Left hindlimb (tissue), 1 donor: Measurements from ENCODE around the gene ZNF750.

Experiments
- DNase-seq: peaks from one replicate; pipeline ENCODE4 v3.0.0-alpha.2; 2018

The ZNF750 gene

GRCh38 chr17:82832881-82833475 lies 6.8 kb downstream of the ZNF750 start:
- no peak for DNase-seq

DNA sequence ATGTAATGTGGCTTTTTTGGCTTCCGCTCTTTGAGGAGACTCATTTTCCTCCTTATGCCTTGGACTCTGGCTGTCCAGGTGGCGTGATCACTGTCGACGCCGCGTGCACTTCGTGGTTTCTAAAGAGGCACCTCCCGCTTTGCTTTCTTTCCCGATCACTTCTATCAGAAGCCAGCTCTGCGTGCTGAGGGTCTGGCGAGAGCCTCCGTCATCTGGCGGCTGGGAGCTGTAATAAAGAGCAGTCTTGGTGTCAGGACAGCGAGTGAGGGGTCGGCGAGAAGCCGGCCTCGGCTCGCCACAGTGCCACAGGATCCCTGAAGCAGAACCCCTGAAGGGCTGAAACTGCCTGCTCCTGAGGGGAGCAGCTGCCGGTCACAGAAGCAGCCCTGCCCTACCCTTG lies 7.4 kb downstream of the ZNF750 start:
- no peak for DNase-seq

- no peak for DNase-seq
These were observed 8.0 kb downstream of the ZNF750 start for GRCh38 chr17:82831818-82832200.

- no peak for DNase-seq
These were observed 8.6 kb downstream of the ZNF750 start for GRCh38 chr17:82831041-82831817.

- peak; percentile 47 for DNase-seq
These were observed 9.6 kb downstream of the ZNF750 start for GRCh38 chr17:82830249-82830661.

DNA sequence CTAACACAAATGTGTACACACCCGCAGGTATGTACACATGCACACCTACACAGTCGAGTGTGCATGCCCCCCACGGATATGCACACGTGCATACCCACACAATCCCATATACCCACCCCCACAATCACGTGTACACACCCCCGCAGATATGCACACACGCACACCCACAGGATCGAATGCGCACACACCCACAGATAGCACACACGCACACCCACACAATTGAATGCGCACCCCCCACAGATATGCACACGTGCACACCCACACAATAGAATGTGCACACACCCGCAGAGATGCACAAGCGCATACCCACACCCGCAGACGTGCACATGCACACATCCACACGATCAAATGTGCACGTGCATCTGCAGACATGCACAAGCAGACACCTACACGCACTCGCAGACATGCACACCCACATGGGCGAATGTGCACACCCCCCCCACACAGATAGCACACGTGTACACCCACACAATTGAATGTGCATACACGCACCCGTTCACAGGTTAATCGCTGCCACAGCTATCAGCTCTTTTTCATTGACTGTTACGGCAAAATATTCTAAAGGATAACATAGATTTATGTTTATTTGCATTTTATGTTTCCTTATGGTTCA lies 10.8 kb downstream of the ZNF750 start:
- peak; percentile 8 for DNase-seq

DNA sequence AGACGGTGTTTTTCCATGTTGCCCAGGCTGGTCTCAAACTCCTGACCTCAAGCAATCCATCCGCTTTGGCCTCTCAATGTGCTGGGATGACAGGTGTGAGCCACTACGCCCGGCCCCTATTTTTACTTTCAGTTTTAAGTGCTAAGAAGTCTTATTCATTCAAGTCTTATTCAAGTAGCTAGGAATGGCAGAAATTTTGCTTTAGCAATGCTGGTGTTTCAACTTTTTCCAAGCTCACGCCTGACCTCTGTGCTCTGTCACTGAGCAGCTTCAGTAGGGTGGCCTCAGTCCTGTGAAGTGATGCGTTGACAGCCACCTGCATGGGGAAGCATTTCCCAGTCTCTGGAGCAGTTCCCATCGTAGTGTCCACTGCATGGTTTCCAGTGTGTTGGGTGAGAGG lies 12.9 kb downstream of the ZNF750 start:
- DNase-seq: peak; percentile 2

DNA sequence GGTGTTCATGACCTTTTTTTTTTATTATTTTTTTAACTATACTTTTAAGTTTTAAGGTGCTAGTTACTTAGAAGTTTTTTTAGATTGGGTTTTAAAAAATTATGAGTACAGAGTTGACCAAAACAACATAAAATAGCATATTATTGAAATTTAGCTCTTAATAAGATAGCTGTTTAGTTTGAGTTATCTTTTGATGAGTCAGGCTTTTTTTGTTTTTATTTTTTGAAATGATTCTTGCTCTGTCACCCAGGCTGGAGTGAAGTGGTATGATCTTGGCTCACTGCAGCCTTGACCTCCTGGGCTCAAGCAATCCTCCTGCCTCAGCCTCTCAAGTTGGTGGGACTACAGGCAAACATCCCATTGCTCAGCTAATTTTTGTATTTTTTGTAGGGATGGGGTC lies 13.6 kb downstream of the ZNF750 start:
- DNase-seq: no peak

GRCh38 chr17:82825540-82826124 lies 14.2 kb downstream of the ZNF750 start:
- DNase-seq: no peak

DNA sequence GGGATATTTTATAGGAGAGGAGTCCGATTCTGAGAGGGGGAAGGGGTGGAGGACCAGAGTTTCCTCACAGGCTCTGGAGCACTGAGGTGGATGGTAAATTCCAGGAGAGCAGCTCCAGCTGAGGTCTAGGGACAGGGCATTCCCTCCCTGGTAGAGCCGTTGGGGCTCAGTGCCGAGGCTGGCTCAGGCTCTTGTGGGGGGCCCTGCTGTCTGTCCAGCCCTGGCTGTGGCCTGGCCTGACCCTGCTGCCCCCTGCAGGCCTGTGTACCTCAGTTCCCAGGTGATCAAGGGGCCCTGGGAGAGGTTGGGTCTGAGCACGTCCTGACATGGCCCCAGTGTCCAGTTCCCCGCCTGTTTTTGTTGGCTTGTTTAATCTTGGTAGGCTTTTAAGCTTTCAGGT lies 16.8 kb downstream of the ZNF750 start:
- peak; percentile 18 for DNase-seq

DNA sequence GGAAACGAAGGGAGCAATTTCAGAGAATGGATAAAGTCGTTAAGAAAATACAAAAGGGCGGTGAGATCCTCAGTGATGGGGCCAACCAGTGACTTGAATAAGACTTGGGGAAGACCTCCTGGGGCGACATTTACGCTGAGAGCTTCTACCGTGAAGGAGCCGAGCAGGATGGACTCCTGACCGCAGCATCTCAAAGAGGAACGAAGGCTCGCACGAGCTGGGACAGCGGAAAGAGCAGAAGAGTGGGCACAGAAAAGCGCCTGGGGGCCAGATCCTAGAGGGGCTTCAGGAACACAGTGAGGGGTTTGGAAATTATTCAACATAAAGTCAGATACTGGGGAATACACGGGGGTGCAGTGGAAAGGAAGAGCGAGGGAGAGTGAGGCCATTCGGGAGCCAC lies 17.5 kb downstream of the ZNF750 start:
- no peak for DNase-seq

DNA sequence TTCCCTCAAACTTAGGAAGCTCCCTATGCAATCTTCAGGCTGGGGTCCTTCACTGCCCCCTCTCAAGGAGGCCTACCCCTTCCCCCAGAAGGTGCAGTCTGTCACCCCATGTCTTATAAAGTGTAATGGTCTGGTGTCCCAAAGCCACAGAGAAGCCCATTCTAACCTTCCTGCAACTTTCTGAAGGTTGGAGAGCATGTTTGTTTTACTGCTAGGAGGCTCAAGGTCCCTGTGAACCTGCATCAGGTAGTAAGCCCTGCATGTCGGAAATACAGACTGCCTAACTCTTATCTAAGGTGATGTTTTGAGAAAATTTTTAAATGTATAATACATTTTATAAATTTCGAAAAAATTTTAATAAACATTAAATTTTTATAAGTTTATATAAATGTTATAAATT lies 18.3 kb downstream of the ZNF750 start:
- no peak for DNase-seq

GRCh38 chr17:82820278-82821251 lies 19.3 kb downstream of the ZNF750 start:
- no peak for DNase-seq

- DNase-seq: peak; percentile 4
These were observed 21.9 kb downstream of the ZNF750 start for GRCh38 chr17:82817947-82818346.

GRCh38 chr17:82816358-82816757 lies 23.5 kb downstream of the ZNF750 start:
- no peak for DNase-seq

- peak; percentile 19 for DNase-seq
These were observed 24.0 kb downstream of the ZNF750 start for GRCh38 chr17:82815790-82816305.

DNA sequence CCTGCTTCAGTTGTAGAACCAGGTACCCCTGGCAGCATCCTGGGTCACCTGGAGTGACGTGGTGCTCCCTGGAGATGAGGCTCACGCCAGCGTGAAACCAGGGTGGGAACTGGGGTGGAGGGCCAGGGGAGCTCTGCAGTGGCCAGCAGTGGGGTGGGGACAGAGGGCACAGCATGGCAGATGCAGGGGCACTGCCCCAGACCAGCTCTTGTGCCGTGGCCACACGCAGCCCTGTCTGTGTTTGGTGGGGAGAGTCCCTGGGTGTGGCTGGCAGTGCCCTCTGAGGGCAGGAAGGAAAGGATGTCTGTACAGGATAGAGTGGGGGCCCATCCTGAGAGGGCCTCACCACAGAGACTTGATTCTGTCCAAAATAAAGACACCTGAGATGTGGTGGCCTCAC lies 24.5 kb downstream of the ZNF750 start:
- peak; percentile 26 for DNase-seq

GRCh38 chr17:82814834-82815233 lies 25.0 kb downstream of the ZNF750 start:
- no peak for DNase-seq

DNA sequence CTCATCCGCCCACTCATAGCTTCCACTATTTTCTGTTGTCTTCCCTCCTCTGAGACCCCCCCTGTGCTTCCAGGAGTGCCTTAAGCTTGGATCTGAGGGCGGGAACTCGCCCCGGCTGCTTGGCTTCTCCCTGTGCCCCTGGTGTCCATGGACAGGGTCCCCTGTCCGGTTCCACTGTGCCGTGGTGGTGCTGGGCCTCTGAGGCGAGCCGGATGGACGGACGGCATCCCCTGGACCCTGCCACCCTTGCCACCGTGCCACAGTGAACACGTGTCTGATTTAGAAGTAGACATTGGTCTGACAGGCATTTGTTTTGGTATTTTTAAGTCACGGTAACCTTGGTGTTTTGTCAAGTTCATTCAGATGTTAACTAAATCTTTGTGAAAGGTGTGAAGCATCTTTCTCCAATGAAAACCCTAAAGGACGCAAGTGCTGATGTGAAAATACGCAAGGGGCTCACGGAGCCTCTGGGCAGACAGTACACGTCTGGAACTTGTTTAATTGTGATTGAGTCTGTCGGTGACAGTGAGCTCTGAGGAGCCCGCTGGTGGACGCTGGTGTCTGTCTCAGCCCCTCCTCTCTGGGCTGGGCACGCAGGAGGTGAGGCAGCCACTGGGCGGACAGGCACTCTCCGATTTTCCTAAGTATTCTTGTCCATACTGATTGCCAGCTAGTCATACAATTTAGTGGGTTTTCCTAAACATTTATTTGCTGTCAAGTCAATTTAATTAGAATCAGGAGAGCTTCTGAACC lies 26.3 kb downstream of the ZNF750 start:
- peak; percentile 13 for DNase-seq

- DNase-seq: no peak
These were observed 27.2 kb downstream of the ZNF750 start for GRCh38 chr17:82812601-82813000.

DNA sequence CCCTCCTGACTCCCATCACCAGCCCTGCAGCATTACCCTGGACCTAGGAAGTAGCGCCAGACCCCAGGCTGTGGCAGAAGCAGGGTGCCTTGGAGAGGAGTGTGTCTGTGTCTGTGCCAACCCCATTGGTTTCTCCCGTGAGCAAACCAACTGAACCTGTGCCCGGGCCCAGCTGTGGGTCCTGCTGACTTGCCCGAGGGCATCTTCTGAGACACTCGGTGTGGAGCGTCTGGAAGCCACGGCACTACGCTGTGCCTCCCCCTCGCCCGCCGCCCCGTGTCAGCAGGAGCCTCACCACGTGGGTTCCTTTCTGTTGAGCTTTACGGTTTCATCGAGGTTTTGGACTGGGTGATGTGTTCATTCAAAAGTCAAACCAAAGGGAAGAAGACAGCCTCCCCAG lies 27.8 kb downstream of the ZNF750 start:
- DNase-seq: peak; percentile 2
